Measurements from ENCODE around the gene SRL.
"Not testable (repeated sequence)": the region's sequence is repeated elsewhere in the genome, so short reads cannot be mapped to it uniquely, and the experiment has no call there.

SRL gene

GRCh38 chr16:4225075-4225474 lies 16.8 kb downstream of the SRL start:
- no peak for DNase-seq

DNA sequence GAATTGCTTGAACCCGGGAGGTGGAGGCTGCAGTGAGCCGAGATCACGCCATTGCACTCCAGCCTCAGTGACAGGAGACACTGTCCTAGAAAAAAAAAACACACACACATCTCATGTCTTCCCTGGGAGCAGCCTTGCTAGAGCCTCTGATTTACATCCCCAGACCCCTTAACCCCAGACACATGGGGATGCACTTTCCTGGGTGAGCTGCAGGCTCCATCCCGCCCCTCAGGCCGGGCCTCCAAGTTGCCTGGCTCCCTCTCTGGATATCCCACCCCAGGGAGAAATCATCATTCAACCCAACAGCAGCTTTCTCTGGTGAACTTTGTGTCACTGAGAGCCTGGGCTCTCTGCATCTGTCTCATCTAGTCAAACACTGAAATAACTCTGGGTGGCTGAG lies 21.5 kb downstream of the SRL start:
- no peak for DNase-seq

DNA sequence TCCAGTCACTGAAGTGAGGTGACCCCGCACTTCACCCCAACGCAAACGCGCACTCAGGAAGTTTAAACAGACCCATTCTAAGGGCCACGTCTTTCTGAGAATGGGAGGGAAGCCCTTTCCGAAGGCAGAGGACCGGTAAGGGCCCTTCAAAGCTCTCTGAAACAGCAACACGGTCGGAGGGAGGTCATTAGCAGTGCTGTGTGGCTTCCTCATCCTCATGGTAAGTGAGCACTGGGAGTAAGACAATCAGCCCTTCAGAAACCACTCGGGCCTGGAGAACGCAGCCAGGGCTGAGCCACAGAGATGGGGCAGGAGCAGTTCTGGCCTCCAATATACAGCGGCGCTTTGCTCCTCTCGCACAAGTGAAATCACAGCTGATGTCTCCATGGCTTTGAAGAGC lies 23.7 kb downstream of the SRL start:
- no peak for DNase-seq

GRCh38 chr16:4217204-4218131 lies 24.4 kb downstream of the SRL start:
- no peak for DNase-seq

GRCh38 chr16:4216596-4216995 lies 25.3 kb downstream of the SRL start:
- DNase-seq, result no peak

DNA sequence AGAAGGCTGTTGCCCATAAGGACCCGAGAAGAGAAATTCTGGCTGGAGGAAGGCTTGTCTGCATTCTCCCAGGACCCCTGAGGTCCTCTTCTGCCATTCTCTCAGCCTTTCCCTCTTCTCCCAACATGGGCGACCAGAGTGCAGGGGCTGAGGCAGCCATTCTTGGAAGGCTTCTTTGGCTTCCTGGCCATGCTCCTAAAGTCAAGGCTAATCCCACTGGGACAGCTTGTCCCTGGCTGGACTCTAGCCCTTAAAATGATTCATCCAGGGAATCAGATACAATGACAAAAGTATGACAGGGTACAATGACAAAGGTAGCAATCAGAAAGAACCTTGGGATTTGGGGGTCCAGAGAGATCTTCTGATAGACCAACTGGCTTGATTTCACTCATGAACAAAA lies 26.8 kb downstream of the SRL start:
- DNase-seq, result no peak

DNA sequence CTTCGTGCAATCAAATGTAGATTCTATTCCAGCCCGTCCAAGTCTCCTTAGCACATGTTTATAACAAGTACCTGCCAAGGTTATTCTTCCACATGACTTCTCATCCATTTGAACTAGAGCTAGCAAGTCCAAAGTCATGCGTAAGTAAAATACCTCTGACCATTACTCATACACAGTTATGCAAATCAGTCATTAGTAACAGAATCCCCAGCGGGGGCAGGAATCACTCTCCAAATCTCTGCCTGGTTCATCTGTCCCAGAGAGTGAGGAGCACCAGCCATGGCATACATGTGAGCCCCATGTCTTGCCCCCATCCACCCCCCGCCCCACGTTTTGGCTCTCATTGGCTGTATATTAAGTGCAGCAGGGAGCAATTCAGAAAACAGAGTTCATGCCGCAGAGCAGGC lies 27.7 kb downstream of the SRL start:
- no peak for DNase-seq

- DNase-seq, result no peak
Measured at GRCh38 chr16:4213737-4214136, 28.1 kb downstream of the SRL start.

DNA sequence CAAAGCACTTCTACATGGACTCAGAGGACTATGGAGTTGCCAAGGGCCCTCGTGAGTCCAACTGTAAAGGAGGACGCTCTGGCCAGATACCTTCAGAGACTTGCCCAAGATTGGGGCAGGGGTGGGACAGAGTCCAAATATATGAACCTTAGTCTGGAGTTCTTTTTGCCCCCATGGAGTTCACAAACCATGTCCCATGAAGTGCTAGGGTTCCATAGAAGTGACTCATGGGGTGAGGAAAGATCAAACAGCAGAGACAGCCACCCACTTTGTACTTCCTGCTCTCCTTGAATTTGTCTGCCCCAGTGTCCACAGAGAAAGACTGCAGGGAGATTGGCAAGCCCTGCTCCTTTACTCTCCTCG lies 29.0 kb downstream of the SRL start:
- no peak for DNase-seq

DNA sequence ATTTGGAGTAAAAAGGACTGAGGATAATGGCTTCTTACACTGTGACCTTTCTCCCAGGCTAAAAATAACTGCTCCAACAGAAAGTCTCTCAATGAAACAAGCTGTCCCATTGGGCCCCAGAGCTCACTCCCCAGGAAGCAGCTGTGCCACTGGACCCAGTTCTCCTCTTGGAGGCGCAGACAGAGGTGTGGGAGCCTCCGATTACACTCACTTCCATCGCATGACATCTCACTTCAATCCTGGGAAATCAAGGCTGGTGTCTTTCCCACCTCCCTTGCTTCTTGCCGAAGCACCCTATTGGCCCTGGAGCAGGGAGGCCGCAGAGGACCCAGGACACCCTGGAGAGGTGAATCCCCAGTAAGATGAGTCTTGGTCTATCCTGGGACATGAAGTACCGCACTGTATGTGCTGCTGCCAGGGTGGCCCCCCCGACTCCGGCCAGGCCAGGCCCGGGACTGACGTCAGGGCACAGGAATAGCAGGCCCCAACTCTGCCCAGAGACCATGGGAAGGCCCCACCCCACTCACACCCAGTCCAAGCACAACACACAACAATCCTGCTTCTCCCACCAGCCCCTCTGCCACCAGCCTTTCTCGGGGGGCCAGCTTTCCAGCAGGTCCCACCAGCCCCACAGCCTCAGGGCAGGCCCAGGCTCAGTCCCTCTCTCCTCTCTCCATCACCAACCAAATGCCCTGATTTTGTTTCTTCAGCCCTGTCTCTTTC lies 29.5 kb downstream of the SRL start:
- DNase-seq, result no peak

- not testable (repeated sequence) for DNase-seq
Measured at GRCh38 chr16:4211445-4212210, 30.3 kb downstream of the SRL start.

GRCh38 chr16:4209666-4210065 lies 32.2 kb downstream of the SRL start:
- no peak for DNase-seq

GRCh38 chr16:4208341-4208751 lies 33.5 kb downstream of the SRL start:
- DNase-seq, result no peak

DNA sequence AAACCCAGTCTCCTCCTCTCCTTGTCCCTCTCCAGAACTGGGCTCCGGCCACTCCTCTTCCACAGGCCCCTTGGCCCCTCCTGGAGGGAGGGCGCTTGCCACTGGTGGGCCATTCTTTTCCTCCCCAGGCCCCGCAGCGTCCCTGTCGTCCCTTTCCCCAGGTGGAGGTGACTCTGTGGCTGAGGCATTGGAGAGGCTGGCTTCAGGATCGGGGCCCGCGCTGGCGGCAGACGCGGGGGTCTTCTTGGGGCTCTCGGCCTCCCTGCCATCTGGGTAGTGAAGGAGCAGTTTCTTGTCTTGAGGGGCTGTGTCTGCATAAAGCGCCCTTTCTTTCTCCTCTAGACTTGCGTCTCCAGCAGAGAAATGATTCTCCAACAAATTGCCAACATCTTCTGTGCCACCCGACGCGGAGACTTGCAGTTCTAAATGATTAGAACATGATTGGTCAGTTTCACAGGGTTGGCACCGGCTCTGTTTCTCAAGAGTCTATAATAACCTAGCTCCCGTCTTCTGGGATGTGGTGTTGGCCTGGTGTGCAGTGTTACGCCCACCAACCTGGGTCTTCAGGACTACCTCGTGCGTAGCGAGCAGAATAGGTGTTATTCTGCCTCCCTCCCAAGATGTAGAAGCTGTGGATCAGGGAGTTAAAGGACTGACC lies 34.1 kb downstream of the SRL start:
- no peak for DNase-seq

DNA sequence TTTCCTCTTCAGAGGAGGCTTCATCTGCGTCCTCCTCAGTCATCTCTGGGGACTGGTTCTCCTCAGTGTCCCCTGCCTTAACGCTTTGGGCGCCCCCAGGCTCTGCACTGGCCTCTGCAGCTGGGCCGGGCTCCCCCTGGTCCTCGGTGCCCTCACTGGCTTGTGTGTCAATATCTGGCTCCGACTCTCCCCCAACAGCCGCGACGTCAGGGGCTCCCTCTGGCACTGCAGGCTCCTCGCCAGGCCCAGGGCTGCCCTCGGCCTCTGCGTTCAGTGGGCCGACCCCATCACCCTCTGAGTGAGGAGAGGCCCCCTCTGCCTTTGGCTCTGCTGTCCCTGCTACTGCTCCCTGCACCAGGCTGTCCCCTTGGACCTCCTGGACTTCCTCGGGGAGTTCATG lies 34.7 kb downstream of the SRL start:
- no peak for DNase-seq

DNA sequence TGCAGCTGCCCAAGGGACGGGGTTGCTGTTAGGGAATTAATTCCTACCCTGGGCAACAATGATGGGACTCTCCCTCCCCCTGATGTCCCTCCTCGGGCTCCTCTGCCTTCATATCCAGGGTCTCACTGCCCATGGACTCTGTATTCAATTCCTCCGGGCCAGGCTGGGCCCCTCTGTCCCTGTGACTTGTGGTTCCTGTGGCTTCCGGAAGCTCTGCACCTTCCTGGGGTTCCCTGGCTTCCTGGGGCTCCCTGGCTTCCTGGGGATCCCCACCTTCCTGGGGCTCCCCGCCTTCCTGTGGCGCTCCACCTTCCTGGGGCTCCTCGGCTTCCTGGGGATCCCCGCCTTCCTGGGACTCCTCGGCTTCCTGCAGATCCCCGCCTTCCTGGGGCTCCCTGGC lies 35.2 kb downstream of the SRL start:
- no peak for DNase-seq

GRCh38 chr16:4205971-4206370 lies 35.9 kb downstream of the SRL start:
- DNase-seq, result no peak

DNA sequence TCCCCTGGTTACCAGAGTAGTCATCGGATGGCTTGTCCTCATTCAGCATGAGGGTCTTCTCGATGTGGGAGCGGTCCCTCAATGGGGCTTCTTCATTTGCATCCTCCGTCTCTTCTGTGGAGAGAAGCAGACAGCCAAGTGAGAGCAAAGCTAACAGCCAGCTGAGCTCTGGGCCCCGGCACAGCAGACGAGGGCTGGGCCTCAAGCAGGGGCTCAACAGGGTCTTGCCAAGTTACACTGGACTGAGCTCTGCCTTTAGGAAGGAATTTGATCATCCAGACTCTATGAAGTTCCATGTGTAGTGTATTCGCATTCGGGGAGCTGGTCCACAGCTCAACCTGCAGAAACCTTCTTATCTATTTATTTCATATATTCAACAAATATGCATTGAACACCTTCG lies 37.4 kb downstream of the SRL start:
- DNase-seq, result no peak

- DNase-seq, result no peak
Measured at GRCh38 chr16:4203748-4204147, 38.1 kb downstream of the SRL start.

DNA sequence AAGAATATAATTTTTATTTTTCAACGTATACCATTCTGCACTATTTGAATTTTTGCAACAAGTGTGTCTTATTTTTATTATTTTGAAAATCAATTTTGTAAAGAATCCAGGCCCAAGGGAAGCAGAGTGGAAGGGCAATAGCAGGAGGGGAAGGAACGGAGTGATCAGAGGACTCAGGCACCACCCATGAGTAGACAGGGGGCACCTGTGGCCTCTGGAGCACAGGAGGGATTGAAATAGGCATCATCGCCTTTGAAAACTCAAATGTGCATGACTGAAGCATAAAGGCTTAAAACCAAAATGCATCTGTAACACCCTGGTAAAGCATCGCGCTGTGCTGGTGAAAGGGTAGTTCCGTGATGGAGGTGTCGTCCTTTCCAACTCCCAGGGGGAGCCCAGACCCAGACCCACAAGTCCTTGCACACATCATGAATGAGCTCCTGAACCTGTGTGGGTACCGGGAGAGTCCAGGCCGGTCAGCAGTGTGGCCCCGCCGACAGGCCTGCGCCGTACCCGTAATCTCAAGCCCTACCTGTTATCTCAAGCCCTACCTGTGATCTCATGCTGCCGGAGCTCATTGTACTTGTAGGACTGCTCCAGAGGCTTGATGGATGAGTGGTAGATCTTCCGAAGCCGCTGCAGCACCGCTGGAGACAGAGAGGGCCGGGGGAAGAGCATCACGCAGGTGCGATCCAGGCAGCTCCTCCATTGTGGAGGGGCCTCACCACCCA lies 39.1 kb downstream of the SRL start:
- DNase-seq, result no peak

GRCh38 chr16:4200781-4201137 lies 41.1 kb downstream of the SRL start:
- DNase-seq, result no peak

DNA sequence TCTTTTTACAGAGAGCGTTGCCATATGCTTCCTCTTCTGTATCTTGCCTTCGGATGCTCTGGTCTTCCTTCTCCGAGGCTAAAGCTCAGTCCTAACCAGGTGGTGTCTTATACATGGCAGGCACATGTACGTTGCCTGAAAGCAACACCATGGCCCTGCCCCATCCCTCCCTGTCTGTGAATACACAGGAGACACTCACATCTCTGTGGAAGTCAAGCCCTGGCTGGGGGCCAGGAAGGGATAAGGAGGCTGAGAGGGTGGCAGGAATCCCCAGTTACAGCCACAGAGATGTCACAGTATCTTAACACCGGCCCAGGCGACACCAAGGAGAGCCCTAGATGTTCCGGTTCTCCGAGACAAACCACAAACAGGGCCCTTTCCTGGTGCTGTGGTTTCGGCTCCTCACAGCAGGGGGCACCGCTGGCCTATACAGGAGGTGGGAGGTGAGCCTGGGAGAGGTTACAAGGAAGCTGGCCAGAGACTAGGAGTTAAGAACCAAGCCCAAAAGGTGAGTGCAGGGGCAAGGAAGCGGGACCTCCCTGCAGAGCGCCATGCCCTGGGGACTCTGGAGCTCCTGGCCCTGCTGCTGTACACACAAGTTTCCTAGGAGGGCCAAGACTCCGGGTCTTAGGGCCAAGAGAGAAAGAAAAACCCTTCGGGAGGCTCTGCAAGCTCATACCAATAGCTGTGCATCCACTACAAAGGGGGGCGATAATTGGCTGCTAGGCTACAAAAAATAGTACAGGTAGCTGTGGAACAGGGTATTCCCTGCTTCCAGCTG lies 41.7 kb downstream of the SRL start:
- DNase-seq, result no peak

Measured in NCI-H1105 (cell line).